ENCODE data around the gene PPFIA2.

Gene PPFIA2

DNA sequence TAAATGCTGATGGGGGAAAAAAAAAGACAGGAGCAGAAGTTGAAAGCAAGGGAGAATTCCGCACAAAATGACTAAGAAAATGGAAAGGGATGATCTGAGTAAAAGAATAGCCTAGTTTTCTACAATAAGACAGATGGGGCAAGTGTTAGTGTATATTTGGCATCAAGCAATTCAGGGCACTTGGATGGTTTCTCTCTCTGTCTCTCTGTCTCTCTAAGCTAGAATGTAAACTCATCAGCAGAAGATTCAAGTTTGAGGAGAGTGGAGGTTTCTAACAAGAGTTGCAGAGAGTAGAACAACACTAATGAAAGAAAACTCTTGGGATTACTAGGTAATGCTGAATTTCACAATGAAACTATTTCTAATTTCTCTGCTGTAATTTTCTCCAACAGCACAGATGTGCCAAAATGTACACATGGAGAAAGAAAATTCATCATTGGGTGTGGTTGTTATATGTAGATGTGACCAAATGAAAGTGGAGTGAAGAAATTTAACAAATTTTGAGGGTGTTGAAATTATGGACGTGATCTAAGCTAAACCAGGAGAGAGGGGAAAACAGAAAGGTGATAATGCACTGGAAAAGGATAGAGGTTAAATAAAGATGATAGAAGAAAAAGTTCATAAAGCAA, 444.1 kb downstream of the PPFIA2 start:
- TF ChIP-seq, protein P1, sequence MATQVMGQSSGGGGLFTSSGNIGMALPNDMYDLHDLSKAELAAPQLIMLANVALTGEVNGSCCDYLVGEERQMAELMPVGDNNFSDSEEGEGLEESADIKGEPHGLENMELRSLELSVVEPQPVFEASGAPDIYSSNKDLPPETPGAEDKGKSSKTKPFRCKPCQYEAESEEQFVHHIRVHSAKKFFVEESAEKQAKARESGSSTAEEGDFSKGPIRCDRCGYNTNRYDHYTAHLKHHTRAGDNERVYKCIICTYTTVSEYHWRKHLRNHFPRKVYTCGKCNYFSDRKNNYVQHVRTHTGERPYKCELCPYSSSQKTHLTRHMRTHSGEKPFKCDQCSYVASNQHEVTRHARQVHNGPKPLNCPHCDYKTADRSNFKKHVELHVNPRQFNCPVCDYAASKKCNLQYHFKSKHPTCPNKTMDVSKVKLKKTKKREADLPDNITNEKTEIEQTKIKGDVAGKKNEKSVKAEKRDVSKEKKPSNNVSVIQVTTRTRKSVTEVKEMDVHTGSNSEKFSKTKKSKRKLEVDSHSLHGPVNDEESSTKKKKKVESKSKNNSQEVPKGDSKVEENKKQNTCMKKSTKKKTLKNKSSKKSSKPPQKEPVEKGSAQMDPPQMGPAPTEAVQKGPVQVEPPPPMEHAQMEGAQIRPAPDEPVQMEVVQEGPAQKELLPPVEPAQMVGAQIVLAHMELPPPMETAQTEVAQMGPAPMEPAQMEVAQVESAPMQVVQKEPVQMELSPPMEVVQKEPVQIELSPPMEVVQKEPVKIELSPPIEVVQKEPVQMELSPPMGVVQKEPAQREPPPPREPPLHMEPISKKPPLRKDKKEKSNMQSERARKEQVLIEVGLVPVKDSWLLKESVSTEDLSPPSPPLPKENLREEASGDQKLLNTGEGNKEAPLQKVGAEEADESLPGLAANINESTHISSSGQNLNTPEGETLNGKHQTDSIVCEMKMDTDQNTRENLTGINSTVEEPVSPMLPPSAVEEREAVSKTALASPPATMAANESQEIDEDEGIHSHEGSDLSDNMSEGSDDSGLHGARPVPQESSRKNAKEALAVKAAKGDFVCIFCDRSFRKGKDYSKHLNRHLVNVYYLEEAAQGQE (IDR thresholded peaks at IDR 0.05; ENCODE audit: low read depth), result no peak
- TF ChIP-seq EP300 (IDR thresholded peaks at IDR 0.05; ENCODE audit: borderline replicate concordance) (no peak), TEAD4 (IDR thresholded peaks at IDR 0.05) (no peak)

DNA sequence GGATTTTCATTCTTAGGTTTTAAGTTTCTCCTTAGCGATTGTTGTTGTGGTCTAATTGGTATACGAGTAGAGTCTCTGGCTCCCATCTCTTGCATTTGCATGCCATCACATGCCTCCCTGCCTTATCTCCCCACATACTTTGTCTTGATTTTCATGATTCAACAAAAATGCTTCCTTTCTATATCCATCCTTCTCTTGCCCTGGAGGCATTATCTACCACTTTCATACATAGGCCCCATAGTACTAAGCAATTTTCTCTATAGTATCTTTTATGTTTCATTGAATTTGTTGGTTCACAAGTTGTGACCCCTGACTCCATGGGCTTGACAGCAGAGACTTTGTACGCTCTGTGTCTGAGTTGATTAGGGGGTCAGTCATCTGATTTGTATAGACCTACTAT, 455.2 kb downstream of the PPFIA2 start:
- TF ChIP-seq, protein P1 (IDR thresholded peaks at IDR 0.05; ENCODE audit: low read depth), result no peak
- TF ChIP-seq ZBTB7A (IDR thresholded peaks at IDR 0.05; ENCODE audit: low read depth), result no peak
- no peak for TF ChIP-seq YY1 (IDR thresholded peaks at IDR 0.05; ENCODE audit: low read depth)
- no peak for TF ChIP-seq CREB1 (IDR thresholded peaks at IDR 0.05; ENCODE audit: low read depth)
- no peak for TF ChIP-seq TEAD4 (IDR thresholded peaks at IDR 0.05)
- no peak for TF ChIP-seq FOXM1 (IDR thresholded peaks at IDR 0.05; ENCODE audit: borderline replicate concordance, low read depth)
- TF ChIP-seq, protein P2, sequence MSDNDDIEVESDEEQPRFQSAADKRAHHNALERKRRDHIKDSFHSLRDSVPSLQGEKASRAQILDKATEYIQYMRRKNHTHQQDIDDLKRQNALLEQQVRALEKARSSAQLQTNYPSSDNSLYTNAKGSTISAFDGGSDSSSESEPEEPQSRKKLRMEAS (IDR thresholded peaks at IDR 0.05), result no peak
- TF ChIP-seq NFIC (IDR thresholded peaks at IDR 0.05), result no peak

DNA sequence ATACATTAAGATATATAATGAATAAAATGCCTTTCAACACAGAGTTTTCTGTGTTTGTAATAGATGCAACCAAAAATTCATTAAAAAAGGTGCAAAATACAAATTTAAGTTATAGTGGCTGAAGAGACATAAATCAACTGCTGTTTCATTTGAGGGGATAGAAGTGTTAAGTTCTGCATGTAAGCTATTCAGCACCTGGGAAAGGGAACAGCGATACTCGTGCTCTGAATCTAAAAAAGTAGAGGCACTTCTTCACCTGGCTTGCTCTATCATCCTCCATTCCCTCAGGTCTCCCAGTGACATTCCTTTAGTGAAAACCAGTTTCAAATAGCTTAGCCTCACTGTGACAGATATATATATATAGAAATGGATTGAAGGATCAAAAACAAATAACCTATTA, 458.7 kb downstream of the PPFIA2 start:
- TF ChIP-seq RAD21 (IDR thresholded peaks at IDR 0.05; ENCODE audit: low read depth) (no peak), CREB1 (IDR thresholded peaks at IDR 0.05; ENCODE audit: low read depth) (no peak), NFIC (IDR thresholded peaks at IDR 0.05) (no peak), TEAD4 (IDR thresholded peaks at IDR 0.05) (no peak)
- TF ChIP-seq, protein P1 (IDR thresholded peaks at IDR 0.05; ENCODE audit: low read depth), result peak; percentile 78

DNA sequence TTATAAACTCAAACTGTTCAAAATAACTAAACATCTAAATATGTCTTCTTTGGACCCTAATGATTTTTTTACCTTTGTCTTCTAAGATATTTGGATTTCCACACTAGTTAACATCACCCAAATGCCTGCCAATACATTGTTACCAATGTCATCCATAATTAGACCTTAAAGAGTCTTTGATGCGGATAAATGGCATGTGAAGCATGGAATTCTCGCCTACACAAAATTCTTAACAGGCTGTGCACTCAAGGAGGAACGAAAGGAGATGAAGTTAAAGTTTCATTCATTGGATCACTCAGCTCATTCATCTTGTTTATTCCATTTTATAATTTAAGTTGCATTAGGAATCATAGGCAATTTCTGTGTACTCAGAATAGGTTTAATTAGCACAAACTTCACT, 461.5 kb downstream of the PPFIA2 start:
- TF ChIP-seq, protein P3, sequence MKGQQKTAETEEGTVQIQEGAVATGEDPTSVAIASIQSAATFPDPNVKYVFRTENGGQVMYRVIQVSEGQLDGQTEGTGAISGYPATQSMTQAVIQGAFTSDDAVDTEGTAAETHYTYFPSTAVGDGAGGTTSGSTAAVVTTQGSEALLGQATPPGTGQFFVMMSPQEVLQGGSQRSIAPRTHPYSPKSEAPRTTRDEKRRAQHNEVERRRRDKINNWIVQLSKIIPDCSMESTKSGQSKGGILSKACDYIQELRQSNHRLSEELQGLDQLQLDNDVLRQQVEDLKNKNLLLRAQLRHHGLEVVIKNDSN (IDR thresholded peaks at IDR 0.05), result no peak
- no peak for TF ChIP-seq YY1 (IDR thresholded peaks at IDR 0.05; ENCODE audit: low read depth)
- TF ChIP-seq, protein P1 (IDR thresholded peaks at IDR 0.05; ENCODE audit: low read depth), result no peak
- TF ChIP-seq TCF12 (IDR thresholded peaks at IDR 0.05; ENCODE audit: low read depth), result no peak
- no peak for TF ChIP-seq TEAD4 (IDR thresholded peaks at IDR 0.05)
- no peak for TF ChIP-seq CEBPB (IDR thresholded peaks at IDR 0.05)
- no peak for TF ChIP-seq EP300 (IDR thresholded peaks at IDR 0.05; ENCODE audit: borderline replicate concordance)
- TF ChIP-seq ZBTB7A (IDR thresholded peaks at IDR 0.05; ENCODE audit: low read depth), result no peak
- no peak for TF ChIP-seq EGR1 (IDR thresholded peaks at IDR 0.05)
- TF ChIP-seq NFIC (IDR thresholded peaks at IDR 0.05), result no peak
- TF ChIP-seq, protein P2 (IDR thresholded peaks at IDR 0.05), result no peak
- TF ChIP-seq TAF1 (IDR thresholded peaks at IDR 0.05; ENCODE audit: low read depth), result no peak
- TF ChIP-seq CREB1 (IDR thresholded peaks at IDR 0.05; ENCODE audit: low read depth), result no peak
- no peak for TF ChIP-seq FOXM1 (IDR thresholded peaks at IDR 0.05; ENCODE audit: borderline replicate concordance, low read depth)
- TF ChIP-seq RAD21 (IDR thresholded peaks at IDR 0.05; ENCODE audit: low read depth), result no peak
